B cell (primary cell): ENCODE measurements around the gene COG1. TPM values are rescaled to one million over a fixed set of nuclear protein-coding genes. Genes with fewer than 3 reads are reported as not detected.

Experiments
- ATAC-seq: fragments of 200-7000 bp; cut with Tn5 transposase; one replicate; pipeline ENCODE4 v1.10.0; 2021; ENCODE audit warnings: low read depth, mild to moderate bottlenecking, moderate number of reproducible peaks, moderate library complexity
- CTCF ChIA-PET: fragments of 350-600 bp; sonication (Branson Sonifier 250); formaldehyde crosslinking; loops from one replicate; lab custom pipeline; 2021; ENCODE audit warnings: antibody characterized with exemption, inconsistent platforms; lab: Charles Lee
- POLR2A ChIA-PET: fragments of 350-600 bp; sonication (Branson Sonifier 250); formaldehyde crosslinking; loops from one replicate; lab custom pipeline; 2021; ENCODE audit warnings: antibody characterized with exemption; lab: Charles Lee
- DNase-seq: peaks from one replicate; pipeline ENCODE4 v3.0.0; 2013
- H2AFZ ChIP-seq: 2 replicates; pipeline ENCODE4 v1.6.1; 2012; ENCODE audit warnings: mild to moderate bottlenecking, low read depth, low read length; ENCODE audit not compliant: insufficient read depth, poor library complexity, severe bottlenecking
- H3K27ac ChIP-seq, 2 donors: 1 replicate in 1 of 2; 2 replicates in 1 of 2; pipeline ENCODE4 v1.5.1; 2012 to 2013; ENCODE audit warnings: low read length in 2 of 2, mild to moderate bottlenecking in 2 of 2, moderate library complexity in 1 of 2
- H3K27me3 ChIP-seq, 4 experiments: fragments of 200-600 bp in 1 of 4; sonication (generic) in 1 of 4; replicated peaks in 1 of 4; 1 replicate in 2 of 4; 2 replicates in 2 of 4; pipeline versions ENCODE4 v1.6.1 to v1.7.0; 2013 to 2016; ENCODE audit warnings: low read length in 3 of 4, mild to moderate bottlenecking in 2 of 4, mixed read lengths in 1 of 4, moderate library complexity in 1 of 4; ENCODE audit not compliant: insufficient read depth in 4 of 4, control insufficient read depth in 3 of 4; ENCODE audit errors: control extremely low read depth in 1 of 4
- H3K36me3 ChIP-seq, 2 experiments: replicated peaks in 1 of 2; 1 replicate in 1 of 2; 2 replicates in 1 of 2; pipeline versions ENCODE4 v1.6.1 to v1.7.1; 2013; ENCODE audit warnings: low read length in 1 of 2; ENCODE audit not compliant: insufficient read depth in 2 of 2, control insufficient read depth in 1 of 2; ENCODE audit errors: control extremely low read depth in 1 of 2, extremely low read depth in 1 of 2
- H3K4me1 ChIP-seq, 2 donors: fragments of 200-600 bp in 1 of 2; sonication (generic) in 1 of 2; 1 replicate in 1 of 2; 2 replicates in 1 of 2; pipeline versions ENCODE4 v1.5.1 to v1.6.1; 2013 to 2017; ENCODE audit warnings: low read length in 2 of 2; ENCODE audit not compliant: control insufficient read depth in 2 of 2, insufficient read depth in 2 of 2
- H3K4me2 ChIP-seq: replicated peaks from 2 replicates; pipeline ENCODE3; 2012; ENCODE audit warnings: mild to moderate bottlenecking, low read depth, low read length; ENCODE audit not compliant: poor library complexity, severe bottlenecking
- H3K4me3 ChIP-seq, 5 experiments: fragments of 200-600 bp in 1 of 5; sonication (generic) in 1 of 5; 1 replicate in 3 of 5; 2 replicates in 2 of 5; pipeline versions ENCODE4 v1.5.1 to v1.7.0; 2011 to 2016; ENCODE audit warnings: low read length in 4 of 5, mild to moderate bottlenecking in 4 of 5, low read depth in 2 of 5, control low read depth in 1 of 5, moderate library complexity in 1 of 5; ENCODE audit not compliant: insufficient read depth in 1 of 5; ENCODE audit errors: control extremely low read depth in 1 of 5, extremely low read depth in 1 of 5
- H3K79me2 ChIP-seq: fragments of 200-600 bp; sonication (generic); one replicate; pipeline ENCODE4 v1.6.0; 2016; ENCODE audit warnings: low read length; ENCODE audit not compliant: control insufficient read depth, insufficient read depth
- H3K9ac ChIP-seq: fragments of 200-600 bp; sonication (generic); 2 replicates; pipeline ENCODE4 v1.6.1; 2017; ENCODE audit warnings: mild to moderate bottlenecking, low read length, moderate library complexity
- H3K9me3 ChIP-seq, 3 donors: one replicate each; pipeline versions ENCODE4 v1.6.1 to v1.7.1; 2013; ENCODE audit warnings: low read length in 2 of 3; ENCODE audit not compliant: control insufficient read depth in 2 of 3, insufficient read depth in 1 of 3; ENCODE audit errors: control extremely low read depth in 1 of 3
- H4K20me1 ChIP-seq: 2 replicates; pipeline ENCODE4 v1.6.0; 2012; ENCODE audit warnings: mild to moderate bottlenecking, low read length; ENCODE audit not compliant: insufficient read depth, control insufficient read depth, poor library complexity, severe bottlenecking
- H3K27ac Mint-ChIP-seq: one replicate; pipeline ENCODE4 v1.8.0; 2021; ENCODE audit warnings: mixed read lengths
- H3K27me3 Mint-ChIP-seq: one replicate; pipeline ENCODE4 v1.8.0; 2021; ENCODE audit warnings: mixed read lengths
- H3K4me1 Mint-ChIP-seq: one replicate; pipeline ENCODE4 v1.8.0; 2021; ENCODE audit warnings: mixed read lengths
- H3K4me3 Mint-ChIP-seq: one replicate; pipeline ENCODE4 v1.8.0; 2021; ENCODE audit warnings: mixed read lengths
- H3K9me3 Mint-ChIP-seq: one replicate; pipeline ENCODE4 v1.8.0; 2022; ENCODE audit warnings: mixed read lengths; ENCODE audit not compliant: insufficient read depth
- EZH2 ChIP-seq: IDR thresholded peaks from 2 replicates; pipeline ENCODE4 v1.6.1; 2012; ENCODE audit warnings: borderline replicate concordance, low read depth, mild to moderate bottlenecking, moderate library complexity, low read length; ENCODE audit not compliant: insufficient read depth, poor library complexity, severe bottlenecking
- WGBS: methylation state at CpG from one replicate; pipeline ENCODE4 v1.1.5; 2013; ENCODE audit warnings: missing lambda C conversion rate; ENCODE audit not compliant: insufficient coverage; 5-methylcytosine and 5-hydroxymethylcytosine counted together
- intact Hi-C: fragments of 100-400 bp; cut with micrococcal nuclease; formaldehyde crosslinking; loops from one replicate; pipeline ENCODE4 v1.10.0; 2022
- polyA plus RNA-seq: library from polyadenylated mRNA; depleted of rRNA; stranded (reverse); fragments of >200 nt; gene quantifications from 2 replicates; pipeline ENCODE4 v1.2.3, GENCODE V29; 2012
- total RNA-seq, 2 donors: library from RNA; stranded (reverse); fragments of 120-200 nt in 1 of 2; gene quantifications; 1 replicate in 1 of 2; 2 replicates in 1 of 2; pipeline versions ENCODE4 v1.2.3 to v1.2.4, GENCODE V29; 2013 to 2022
- TF ChIP-seq, protein P1 (sequence below): fragments of 200-600 bp; IDR thresholded peaks from one replicate; pipeline ENCODE4 v1.8.0; 2022; ENCODE audit warnings: antibody characterized with exemption, mild to moderate bottlenecking

COG1 gene
- total and polyA plus RNA-seq, 2 donors (not counting 1 experiment from before 2014, with no cell fraction given) = 39.1 to 72.8 TPM

DNA sequence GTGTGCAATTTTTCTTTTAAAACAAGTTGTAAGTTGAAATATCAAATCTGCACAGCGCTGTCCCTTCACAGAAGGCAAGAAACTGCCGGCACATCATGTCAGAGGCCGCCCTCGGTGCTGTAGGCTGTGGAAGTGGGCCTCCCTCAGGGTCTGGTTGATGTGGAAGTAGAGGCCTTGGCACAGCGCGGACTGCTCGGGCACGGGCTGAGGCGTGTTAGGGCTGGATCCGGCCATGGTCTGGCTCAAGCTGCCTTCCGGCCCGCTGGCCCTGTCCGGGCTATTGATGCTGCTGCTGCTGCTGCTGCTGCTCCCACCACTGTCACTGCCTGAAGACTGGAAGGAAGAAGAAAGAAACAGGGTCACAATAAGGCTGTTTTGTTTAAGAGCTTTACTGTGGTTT is 16.6 kb downstream of the COG1 start:
- no peak overlapping the region for H3K4me3 Mint-ChIP-seq
- WGBS = 100% methylated on average over 13 of the region's 13 CpGs
- Histone ChIP-seq H2AFZ (no peak overlapping the region), H4K20me1 (peaks cover 5% of the 10 kb centered on the region), H3K27me3 (no peaks in the 10 kb centered on the region), H3K36me3 (peaks cover 5 to 55% of the 10 kb centered on the region in 2 experiments), H3K4me1 (no peaks in the 10 kb centered on the region), H3K27ac (no peak overlapping the region), H3K4me2 (no peak overlapping the region), H3K79me2 (peaks cover 10% of the 10 kb centered on the region), H3K4me3 (no peak overlapping the region), H3K9me3 (no peaks in the 10 kb centered on the region), H3K9ac (no peak overlapping the region)
- no peaks in the 10 kb centered on the region for H3K27me3 Mint-ChIP-seq
- POLR2A ChIA-PET = no interaction called here
- no peak for DNase-seq
- H3K4me1 Mint-ChIP-seq = no peaks in the 10 kb centered on the region
- ATAC-seq = no peak
- CTCF ChIA-PET = no interaction called here
- H3K9me3 Mint-ChIP-seq = no peaks in the 10 kb centered on the region
- intact Hi-C loops = no loop called here
- H3K27ac Mint-ChIP-seq = no peak overlapping the region
- TF ChIP-seq, protein P1, sequence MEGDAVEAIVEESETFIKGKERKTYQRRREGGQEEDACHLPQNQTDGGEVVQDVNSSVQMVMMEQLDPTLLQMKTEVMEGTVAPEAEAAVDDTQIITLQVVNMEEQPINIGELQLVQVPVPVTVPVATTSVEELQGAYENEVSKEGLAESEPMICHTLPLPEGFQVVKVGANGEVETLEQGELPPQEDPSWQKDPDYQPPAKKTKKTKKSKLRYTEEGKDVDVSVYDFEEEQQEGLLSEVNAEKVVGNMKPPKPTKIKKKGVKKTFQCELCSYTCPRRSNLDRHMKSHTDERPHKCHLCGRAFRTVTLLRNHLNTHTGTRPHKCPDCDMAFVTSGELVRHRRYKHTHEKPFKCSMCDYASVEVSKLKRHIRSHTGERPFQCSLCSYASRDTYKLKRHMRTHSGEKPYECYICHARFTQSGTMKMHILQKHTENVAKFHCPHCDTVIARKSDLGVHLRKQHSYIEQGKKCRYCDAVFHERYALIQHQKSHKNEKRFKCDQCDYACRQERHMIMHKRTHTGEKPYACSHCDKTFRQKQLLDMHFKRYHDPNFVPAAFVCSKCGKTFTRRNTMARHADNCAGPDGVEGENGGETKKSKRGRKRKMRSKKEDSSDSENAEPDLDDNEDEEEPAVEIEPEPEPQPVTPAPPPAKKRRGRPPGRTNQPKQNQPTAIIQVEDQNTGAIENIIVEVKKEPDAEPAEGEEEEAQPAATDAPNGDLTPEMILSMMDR = no peak
- TF ChIP-seq EZH2 = no peak

DNA sequence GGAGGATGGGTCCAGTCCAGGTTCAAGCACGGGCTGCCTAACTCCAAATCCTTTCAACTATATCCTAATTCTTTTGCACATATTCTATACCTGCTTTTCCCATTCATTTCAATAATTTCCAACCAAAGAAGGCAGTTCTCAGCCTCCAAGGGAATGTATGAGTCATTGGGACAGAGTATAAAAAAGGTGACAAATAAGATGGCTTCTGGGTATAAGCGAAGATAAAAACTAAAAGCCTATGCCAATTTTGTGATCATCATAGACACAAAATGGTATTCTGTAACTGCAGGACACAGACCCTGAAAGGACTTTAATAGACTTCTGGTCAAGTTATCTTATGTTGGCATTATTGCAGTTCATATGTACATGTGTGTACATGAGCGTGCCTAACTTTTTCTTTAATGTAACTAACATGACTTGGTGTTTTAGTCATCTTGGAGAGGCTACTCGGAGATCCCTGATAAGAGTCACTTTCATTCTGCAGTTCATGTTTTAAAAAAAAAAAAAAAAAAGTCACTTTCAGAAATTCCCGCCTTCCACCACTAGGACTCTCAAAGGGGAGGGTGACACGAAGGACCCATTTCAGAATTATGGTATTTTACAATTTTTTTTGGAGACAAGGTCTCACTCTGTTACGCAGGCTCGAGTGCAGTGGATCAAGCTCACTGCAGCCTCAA is 17.3 kb downstream of the COG1 start:
- H3K9ac ChIP-seq = no peak overlapping the region
- no peaks in the 10 kb centered on the region for H3K9me3 ChIP-seq
- Mint-ChIP-seq H3K4me1 (no peaks in the 10 kb centered on the region), H3K9me3 (no peaks in the 10 kb centered on the region), H3K4me3 (no peak overlapping the region), H3K27ac (no peak overlapping the region), H3K27me3 (no peaks in the 10 kb centered on the region)
- H3K79me2 ChIP-seq = peaks cover 10% of the 10 kb centered on the region
- no peak overlapping the region for H3K4me2 ChIP-seq
- H4K20me1 ChIP-seq = peaks cover 5% of the 10 kb centered on the region
- intact Hi-C loops = no loop called here
- no peak overlapping the region for H2AFZ ChIP-seq
- no peaks in the 10 kb centered on the region for H3K4me1 ChIP-seq
- no peak overlapping the region for H3K27ac ChIP-seq
- no peaks in the 10 kb centered on the region for H3K27me3 ChIP-seq
- no peak for TF ChIP-seq EZH2
- TF ChIP-seq, protein P1 = peak; percentile 33
- no peak overlapping the region for H3K4me3 ChIP-seq
- ChIA-PET POLR2A (interaction anchor here (0.7 kb wide), 1 partner anchor 117 kb away, joined by 4 read pairs; no protein-coding TSS in a partner anchor), CTCF (no interaction called here)
- 58% methylated on average over 2 of the region's 8 CpGs for WGBS
- DNase-seq = no peak
- ATAC-seq = no peak
- peaks cover 5 to 57% of the 10 kb centered on the region in 2 experiments for H3K36me3 ChIP-seq
